C4-2B (cell line): ENCODE measurements around the gene SIM1.

Source experiments
- CTCF ChIP-seq: fragments of 450-650 bp; conservative IDR thresholded peaks from 2 replicates; pipeline ENCODE4 v1.5.1; 2017; ENCODE audit warnings: mild to moderate bottlenecking
- ZFX ChIP-seq: fragments of 450-650 bp; IDR thresholded peaks from 2 replicates; pipeline ENCODE4 v1.6.1; 2017

- TF ChIP-seq CTCF (no peak), ZFX (no peak)
Measured at GRCh38 chr6:100455230-100456124, 9.2 kb downstream of the SIM1 start.
